CD1c-positive myeloid dendritic cell (primary cell): ENCODE results near the gene LRP1B.
"Not testable (repeated sequence)": the region's sequence is repeated elsewhere in the genome, so short reads cannot be mapped to it uniquely, and the experiment has no call there.

ENCODE experiments used
- DNase-seq: peaks from one replicate; pipeline ENCODE4 v3.0.0-alpha.2; 2016; ENCODE audit errors: extremely low spot score

Gene LRP1B

GRCh38 chr2:140455315-140455714 is 1675.5 kb downstream of the LRP1B start:
- DNase-seq: no peak

GRCh38 chr2:140454717-140455116 is 1676.1 kb downstream of the LRP1B start:
- DNase-seq: no peak

- no peak for DNase-seq
Measured at GRCh38 chr2:140451324-140451723, 1679.5 kb downstream of the LRP1B start.

- no peak for DNase-seq
Measured at GRCh38 chr2:140442319-140442718, 1688.5 kb downstream of the LRP1B start.

- no peak for DNase-seq
Measured at GRCh38 chr2:140440815-140441214, 1690.0 kb downstream of the LRP1B start.

- no peak for DNase-seq
Measured at GRCh38 chr2:140436936-140437335, 1693.9 kb downstream of the LRP1B start.

- not testable (repeated sequence) for DNase-seq
Measured at GRCh38 chr2:140427033-140427432, 1703.8 kb downstream of the LRP1B start.

- DNase-seq: no peak
Measured at GRCh38 chr2:140424471-140424870, 1706.3 kb downstream of the LRP1B start.

GRCh38 chr2:140422759-140423158 is 1708.1 kb downstream of the LRP1B start:
- DNase-seq: no peak

- DNase-seq: no peak
Measured at GRCh38 chr2:140417504-140417903, 1713.3 kb downstream of the LRP1B start.

- no peak for DNase-seq
Measured at GRCh38 chr2:140416577-140416976, 1714.2 kb downstream of the LRP1B start.

GRCh38 chr2:140415035-140415434 is 1715.8 kb downstream of the LRP1B start:
- DNase-seq: not testable (repeated sequence)

GRCh38 chr2:140410695-140411094 is 1720.1 kb downstream of the LRP1B start:
- no peak for DNase-seq

- no peak for DNase-seq
Measured at GRCh38 chr2:140401056-140401455, 1729.8 kb downstream of the LRP1B start.

- DNase-seq: no peak
Measured at GRCh38 chr2:140392824-140393223, 1738.0 kb downstream of the LRP1B start.

- DNase-seq: no peak
Measured at GRCh38 chr2:140384946-140385345, 1745.9 kb downstream of the LRP1B start.

GRCh38 chr2:140383781-140384180 is 1747.0 kb downstream of the LRP1B start:
- DNase-seq: no peak

GRCh38 chr2:140376686-140377085 is 1754.1 kb downstream of the LRP1B start:
- no peak for DNase-seq

- DNase-seq: no peak
Measured at GRCh38 chr2:140363131-140363530, 1767.7 kb downstream of the LRP1B start.

- DNase-seq: no peak
Measured at GRCh38 chr2:140362361-140362760, 1768.5 kb downstream of the LRP1B start.

GRCh38 chr2:140359056-140359771 is 1771.6 kb downstream of the LRP1B start:
- DNase-seq: no peak

GRCh38 chr2:140356697-140357096 is 1774.1 kb downstream of the LRP1B start:
- no peak for DNase-seq

GRCh38 chr2:140355511-140356090 is 1775.2 kb downstream of the LRP1B start:
- DNase-seq: no peak

GRCh38 chr2:140354544-140354943 is 1776.3 kb downstream of the LRP1B start:
- DNase-seq: no peak
